ENCODE data around the gene CPNE4.

The CPNE4 gene

DNA sequence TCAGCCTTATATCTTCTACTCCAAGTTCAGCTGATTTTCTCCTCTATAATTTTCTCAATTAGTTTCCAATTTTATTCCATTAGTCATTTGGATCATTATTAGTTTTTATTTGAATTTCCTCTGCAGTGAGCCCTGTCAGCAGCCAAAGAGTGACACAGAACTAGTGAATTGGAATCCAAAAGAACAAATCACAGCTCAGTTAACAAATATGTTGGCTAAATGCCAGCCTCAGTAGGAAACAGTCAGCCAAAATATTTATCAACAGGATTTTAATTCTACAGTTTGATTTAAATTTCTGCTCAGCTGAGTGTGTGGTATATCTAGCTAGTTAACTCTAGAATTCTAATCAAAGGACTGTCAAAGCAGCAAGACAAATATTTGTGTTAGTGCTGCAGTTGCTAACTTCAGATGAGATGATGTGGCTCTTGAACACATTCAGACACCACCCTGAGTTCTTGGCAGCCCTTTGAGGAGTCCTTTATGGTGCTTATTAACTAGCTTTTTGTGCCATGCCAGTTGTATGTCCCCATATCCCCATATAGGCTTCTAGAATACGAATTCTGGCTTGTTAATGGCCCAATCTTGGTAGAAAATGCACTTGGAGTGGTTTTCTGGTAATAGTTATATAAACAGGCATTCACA, 194.5 kb downstream of the CPNE4 start:
- Histone ChIP-seq H3K27ac (ENCODE audit: low read length) (no peak overlapping the region), H3K79me2 (ENCODE audit: low read length) (no peaks in the 10 kb centered on the region), H2AFZ (ENCODE audit: low read length) (no peak overlapping the region), H3F3A (ENCODE audit: insufficient read depth, low read length) (no peaks in the 10 kb centered on the region), H3K9ac (ENCODE audit: low read length) (no peak overlapping the region), H3K4me3 (ENCODE audit: low read length) (no peak overlapping the region), H4K20me1 (ENCODE audit: insufficient read depth, low read length) (no peaks in the 10 kb centered on the region), H3K27me3 (replicated peaks; ENCODE audit: insufficient read depth, low read length) (no peaks in the 10 kb centered on the region), H3K9me3 (replicated peaks; ENCODE audit: insufficient read depth, low read length) (no peaks in the 10 kb centered on the region), H3K9me2 (replicated peaks; ENCODE audit: insufficient read depth, low read length) (no peaks in the 10 kb centered on the region), H3K36me3 (replicated peaks; ENCODE audit: insufficient read depth, low read length) (no peaks in the 10 kb centered on the region), H3K4me1 (ENCODE audit: low read length) (no peaks in the 10 kb centered on the region), H3K4me2 (ENCODE audit: low read depth, low read length) (no peak overlapping the region)
- DNase-seq: no peak
- no peak for TF ChIP-seq EZH2 (optimal IDR thresholded peaks at IDR 0.05; ENCODE audit: low read depth, low read length)
- TF ChIP-seq, protein P1, sequence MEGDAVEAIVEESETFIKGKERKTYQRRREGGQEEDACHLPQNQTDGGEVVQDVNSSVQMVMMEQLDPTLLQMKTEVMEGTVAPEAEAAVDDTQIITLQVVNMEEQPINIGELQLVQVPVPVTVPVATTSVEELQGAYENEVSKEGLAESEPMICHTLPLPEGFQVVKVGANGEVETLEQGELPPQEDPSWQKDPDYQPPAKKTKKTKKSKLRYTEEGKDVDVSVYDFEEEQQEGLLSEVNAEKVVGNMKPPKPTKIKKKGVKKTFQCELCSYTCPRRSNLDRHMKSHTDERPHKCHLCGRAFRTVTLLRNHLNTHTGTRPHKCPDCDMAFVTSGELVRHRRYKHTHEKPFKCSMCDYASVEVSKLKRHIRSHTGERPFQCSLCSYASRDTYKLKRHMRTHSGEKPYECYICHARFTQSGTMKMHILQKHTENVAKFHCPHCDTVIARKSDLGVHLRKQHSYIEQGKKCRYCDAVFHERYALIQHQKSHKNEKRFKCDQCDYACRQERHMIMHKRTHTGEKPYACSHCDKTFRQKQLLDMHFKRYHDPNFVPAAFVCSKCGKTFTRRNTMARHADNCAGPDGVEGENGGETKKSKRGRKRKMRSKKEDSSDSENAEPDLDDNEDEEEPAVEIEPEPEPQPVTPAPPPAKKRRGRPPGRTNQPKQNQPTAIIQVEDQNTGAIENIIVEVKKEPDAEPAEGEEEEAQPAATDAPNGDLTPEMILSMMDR (IDR thresholded peaks at IDR 0.05; ENCODE audit: low read length): no peak
- TF ChIP-seq EZH2phosphoT487 (IDR thresholded peaks at IDR 0.05; ENCODE audit: low read length): no peak

DNA sequence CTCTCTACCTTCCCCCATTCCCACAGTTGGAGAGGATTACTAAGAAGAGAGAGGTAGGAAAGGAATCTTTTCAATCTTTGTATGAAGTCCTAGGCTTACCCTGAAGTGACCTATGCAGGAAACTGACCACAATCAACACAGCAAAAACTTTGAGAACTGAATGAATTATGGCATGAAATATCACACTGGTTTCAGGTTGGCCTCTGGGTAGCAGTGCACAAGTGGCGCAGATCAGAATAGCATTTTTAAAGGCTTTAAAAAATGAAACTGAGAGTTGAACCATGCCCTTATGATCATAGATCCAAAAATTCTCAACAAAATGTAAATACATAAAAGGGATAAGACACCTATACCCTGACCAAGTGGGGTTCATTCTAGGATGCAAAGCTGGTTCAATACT, 198.9 kb downstream of the CPNE4 start:
- no peaks in the 10 kb centered on the region for H3F3A ChIP-seq (ENCODE audit: insufficient read depth, low read length)

DNA sequence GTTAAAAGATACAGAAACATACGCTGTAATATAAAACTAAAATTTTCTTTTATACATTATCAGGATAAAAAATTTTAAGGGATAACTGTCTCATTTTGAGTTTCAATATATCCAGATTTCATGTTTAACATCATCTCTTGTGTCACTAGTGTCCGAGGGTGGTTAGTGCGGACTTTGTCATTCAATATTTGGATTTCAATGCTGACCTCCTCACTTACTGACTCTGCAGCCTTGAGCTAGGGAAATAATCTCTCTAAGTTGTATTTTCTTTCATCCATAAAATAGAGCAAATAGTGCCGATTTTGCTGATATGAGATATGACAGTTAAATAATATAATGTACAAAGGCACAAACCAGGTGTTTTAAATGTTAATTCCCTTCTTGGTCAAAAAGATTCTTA, 203.2 kb downstream of the CPNE4 start:
- Histone ChIP-seq H2AFZ (ENCODE audit: low read length) (no peak overlapping the region), H3K4me1 (ENCODE audit: low read length) (no peaks in the 10 kb centered on the region), H3F3A (ENCODE audit: insufficient read depth, low read length) (no peaks in the 10 kb centered on the region), H3K27ac (ENCODE audit: low read length) (no peak overlapping the region), H3K9me3 (replicated peaks; ENCODE audit: insufficient read depth, low read length) (no peaks in the 10 kb centered on the region), H3K9me2 (replicated peaks; ENCODE audit: insufficient read depth, low read length) (no peaks in the 10 kb centered on the region), H3K4me3 (ENCODE audit: low read length) (no peak overlapping the region), H3K36me3 (replicated peaks; ENCODE audit: insufficient read depth, low read length) (no peaks in the 10 kb centered on the region), H3K4me2 (ENCODE audit: low read depth, low read length) (no peak overlapping the region), H3K79me2 (ENCODE audit: low read length) (no peaks in the 10 kb centered on the region), H4K20me1 (ENCODE audit: insufficient read depth, low read length) (no peaks in the 10 kb centered on the region), H3K9ac (ENCODE audit: low read length) (no peak overlapping the region), H3K27me3 (replicated peaks; ENCODE audit: insufficient read depth, low read length) (no peaks in the 10 kb centered on the region)
- no peak for DNase-seq
- no peak for TF ChIP-seq EZH2 (optimal IDR thresholded peaks at IDR 0.05; ENCODE audit: low read depth, low read length)
- no peak for TF ChIP-seq EZH2phosphoT487 (IDR thresholded peaks at IDR 0.05; ENCODE audit: low read length)
- TF ChIP-seq, protein P1 (IDR thresholded peaks at IDR 0.05; ENCODE audit: low read length): no peak

More for the DNA sequence above, 198.9 kb downstream of the CPNE4 start:
- Histone ChIP-seq H3K36me3 (replicated peaks; ENCODE audit: insufficient read depth, low read length) (no peaks in the 10 kb centered on the region), H3K4me2 (ENCODE audit: low read depth, low read length) (no peak overlapping the region), H3K9me2 (replicated peaks; ENCODE audit: insufficient read depth, low read length) (no peaks in the 10 kb centered on the region), H3K4me1 (ENCODE audit: low read length) (no peaks in the 10 kb centered on the region), H3K79me2 (ENCODE audit: low read length) (no peaks in the 10 kb centered on the region), H3K4me3 (ENCODE audit: low read length) (no peak overlapping the region), H3K27me3 (replicated peaks; ENCODE audit: insufficient read depth, low read length) (no peaks in the 10 kb centered on the region), H3K9ac (ENCODE audit: low read length) (no peak overlapping the region), H2AFZ (ENCODE audit: low read length) (no peak overlapping the region), H4K20me1 (ENCODE audit: insufficient read depth, low read length) (no peaks in the 10 kb centered on the region), H3K27ac (ENCODE audit: low read length) (no peak overlapping the region), H3K9me3 (replicated peaks; ENCODE audit: insufficient read depth, low read length) (no peaks in the 10 kb centered on the region)
- no peak for DNase-seq
- no peak for TF ChIP-seq EZH2 (optimal IDR thresholded peaks at IDR 0.05; ENCODE audit: low read depth, low read length)
- TF ChIP-seq EZH2phosphoT487 (IDR thresholded peaks at IDR 0.05; ENCODE audit: low read length): no peak
- TF ChIP-seq, protein P1 (IDR thresholded peaks at IDR 0.05; ENCODE audit: low read length): no peak
